NCI-H1694 (cell line): ENCODE data around the gene TOMM7.
"Not testable (repeated sequence)": the region's sequence is repeated elsewhere in the genome, so short reads cannot be mapped to it uniquely, and the experiment has no call there.

Experiments used
- DNase-seq: peaks from one replicate; lab custom pipeline; 2025; lab: John Stamatoyannopoulos, UW

The TOMM7 gene

GRCh38 chr7:22784346-22784745, 38.3 kb downstream of the TOMM7 start:
- DNase-seq = no peak

GRCh38 chr7:22783421-22783820, 39.2 kb downstream of the TOMM7 start:
- no peak for DNase-seq

GRCh38 chr7:22782616-22783232, 39.9 kb downstream of the TOMM7 start:
- peak; percentile 14 for DNase-seq

- no peak for DNase-seq
Observed at GRCh38 chr7:22781230-22781711, 41.4 kb downstream of the TOMM7 start.

- DNase-seq = not testable (repeated sequence)
Observed at GRCh38 chr7:22779730-22780323, 42.8 kb downstream of the TOMM7 start.

- no peak for DNase-seq
Observed at GRCh38 chr7:22776964-22777363, 45.7 kb downstream of the TOMM7 start.

- DNase-seq = no peak
Observed at GRCh38 chr7:22772885-22773284, 49.8 kb downstream of the TOMM7 start.

GRCh38 chr7:22771872-22772228, 50.8 kb downstream of the TOMM7 start:
- no peak for DNase-seq

GRCh38 chr7:22771194-22771871, 51.3 kb downstream of the TOMM7 start:
- DNase-seq = no peak

GRCh38 chr7:22765609-22766008, 57.0 kb downstream of the TOMM7 start:
- no peak for DNase-seq
